Measurements from ENCODE around the gene SYT12.

- no peak for TF ChIP-seq PLRG1 (conservative IDR thresholded peaks at IDR 0.05)
- TF ChIP-seq LRRFIP1 (CRISPR knock-in tag; conservative IDR thresholded peaks at IDR 0.05): no peak
- no peak for TF ChIP-seq FOXA3 (CRISPR knock-in tag; IDR thresholded peaks at IDR 0.05)
- no peak for TF ChIP-seq FOXM1 (CRISPR knock-in tag; IDR thresholded peaks at IDR 0.05)
These were observed 40.9 kb upstream of the SYT12 start for GRCh38 chr11:66981976-66982578.

All from HepG2 (cell line).